NCI-H187 (cell line): ENCODE results near the gene SCN3A.

Source experiments
- DNase-seq, 2 experiments: peaks; one replicate each; lab custom pipeline; 2025; lab: John Stamatoyannopoulos, UW

The SCN3A gene

DNA sequence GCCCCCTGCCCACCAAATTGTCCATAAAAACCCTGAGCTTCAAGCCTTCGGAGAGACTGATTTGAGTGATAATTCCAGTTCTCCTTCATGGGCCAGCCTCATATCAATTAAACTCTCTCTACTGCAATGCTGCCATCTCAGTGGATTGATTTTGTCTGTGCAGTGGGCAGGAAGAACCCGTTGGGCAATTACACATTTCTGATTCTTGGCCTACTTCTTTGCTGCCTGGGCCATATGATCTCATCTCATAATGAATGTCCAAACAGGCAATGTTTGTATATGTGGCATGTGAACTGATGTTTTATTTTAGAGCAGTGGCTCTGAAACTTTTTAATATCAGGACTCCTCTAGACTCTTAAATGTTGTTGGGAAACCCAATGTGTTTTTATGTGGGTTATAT lies 147.3 kb downstream of the SCN3A start:
- no peak for DNase-seq

- no peak for DNase-seq
Measured at GRCh38 chr2:165055082-165055851, 148.6 kb downstream of the SCN3A start.

DNA sequence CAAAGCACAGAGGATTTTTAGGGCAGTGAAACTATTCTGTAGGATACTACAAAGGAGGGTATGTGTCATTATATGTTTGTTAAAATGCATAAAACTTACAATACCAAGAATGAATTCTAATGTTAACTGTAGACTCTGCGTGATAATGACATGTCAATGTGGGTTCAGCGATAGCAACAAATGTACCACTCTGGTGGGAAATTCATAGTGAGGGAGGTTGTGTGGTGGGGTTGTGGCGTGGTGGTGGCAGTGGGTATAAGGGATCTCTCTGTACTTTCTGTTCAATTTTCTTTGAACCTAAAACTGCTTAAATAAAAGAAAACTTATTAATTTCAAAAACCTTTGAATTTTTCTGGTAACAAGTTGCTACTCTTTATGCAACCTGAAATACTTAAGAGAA lies 149.2 kb downstream of the SCN3A start:
- DNase-seq: no peak

DNA sequence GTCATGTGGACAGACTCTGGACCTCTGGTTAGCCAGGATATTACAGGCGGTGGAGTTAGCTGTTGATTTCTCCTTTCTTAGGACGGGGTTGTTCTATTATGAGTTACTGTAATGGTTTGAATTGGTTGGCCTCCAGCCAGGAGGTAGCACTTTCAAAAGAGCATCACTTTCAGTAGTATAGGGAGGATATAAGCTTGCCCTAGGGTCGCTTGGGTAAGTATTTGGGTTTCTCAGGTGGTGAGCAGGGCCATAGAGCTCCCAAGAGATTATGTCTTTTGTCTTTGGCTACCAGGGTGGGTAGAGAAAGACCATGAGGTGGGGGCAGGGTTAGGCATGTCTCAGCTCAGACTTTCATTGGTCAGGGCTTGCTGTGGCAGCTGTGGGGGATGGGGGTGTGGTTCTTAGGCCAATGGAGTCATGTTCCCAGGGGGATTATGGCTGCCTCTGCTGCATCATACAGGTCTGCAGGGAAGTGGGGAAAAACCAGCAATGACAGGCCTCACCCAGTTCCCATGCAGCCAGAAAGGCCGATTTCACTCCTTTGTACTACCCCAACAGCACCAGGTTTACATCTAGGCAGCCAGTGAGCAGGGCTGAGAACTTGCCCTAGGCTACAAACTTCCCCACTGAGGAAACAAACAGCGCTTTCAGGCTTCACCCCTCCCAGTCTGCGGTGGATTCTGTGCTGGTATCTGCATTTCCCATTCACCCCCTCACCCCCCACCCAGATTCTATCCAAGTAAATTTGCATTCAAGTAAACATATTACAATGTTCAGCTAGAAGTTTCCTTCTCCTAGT lies 159.1 kb downstream of the SCN3A start:
- DNase-seq: no peak
